Stimulated activated CD4-positive, alpha-beta T cell treated with anti-CD3 and anti-CD28 coated beads, Interleukin-1b, Interleukin-23, amount 100 ng/mL, for 4 hours (primary cell): ENCODE data around the gene PHKG2.

Source experiments
- DNase-seq, 2 donors: peaks; one replicate each; pipeline ENCODE4 v3.0.0-alpha.2; 2020; ENCODE audit warnings: low read depth in 2 of 2

Gene PHKG2

GRCh38 chr16:30728899-30729672 is 19.1 kb upstream of the PHKG2 start:
- DNase-seq = no peak

- no peak for DNase-seq
Measured at GRCh38 chr16:30731411-30731810, 16.8 kb upstream of the PHKG2 start.

DNA sequence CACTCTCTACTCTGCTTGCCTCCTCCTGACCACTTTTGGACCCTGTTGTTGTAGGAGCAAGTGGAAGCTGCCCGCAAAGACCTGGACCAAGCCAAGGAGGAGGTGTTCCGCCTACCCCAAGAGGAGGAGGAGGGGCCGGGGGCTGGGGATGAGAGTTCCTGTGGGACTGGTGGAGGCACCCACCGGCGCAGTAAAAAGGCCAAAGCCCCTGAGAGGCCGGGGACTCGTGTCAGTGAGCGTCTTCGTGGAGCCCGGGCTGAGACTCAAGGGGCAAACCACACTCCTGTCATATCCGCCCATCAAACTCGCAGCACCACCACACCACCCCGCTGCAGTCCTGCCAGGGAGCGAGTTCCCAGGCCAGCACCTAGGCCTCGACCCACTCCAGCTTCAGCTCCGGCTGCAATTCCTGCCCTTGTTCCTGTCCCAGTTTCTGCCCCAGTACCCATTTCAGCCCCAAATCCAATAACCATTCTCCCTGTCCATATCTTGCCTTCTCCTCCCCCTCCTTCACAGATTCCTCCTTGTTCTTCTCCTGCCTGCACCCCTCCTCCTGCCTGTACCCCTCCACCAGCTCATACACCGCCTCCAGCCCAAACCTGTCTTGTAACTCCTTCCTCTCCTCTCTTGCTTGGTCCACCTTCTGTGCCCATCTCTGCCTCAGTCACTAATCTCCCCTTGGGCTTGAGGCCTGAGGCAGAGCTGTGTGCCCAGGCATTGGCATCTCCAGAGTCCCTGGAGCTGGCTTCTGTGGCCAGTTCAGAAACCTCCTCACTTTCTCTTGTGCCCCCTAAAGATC is 11.0 kb upstream of the PHKG2 start:
- DNase-seq = no peak

DNA sequence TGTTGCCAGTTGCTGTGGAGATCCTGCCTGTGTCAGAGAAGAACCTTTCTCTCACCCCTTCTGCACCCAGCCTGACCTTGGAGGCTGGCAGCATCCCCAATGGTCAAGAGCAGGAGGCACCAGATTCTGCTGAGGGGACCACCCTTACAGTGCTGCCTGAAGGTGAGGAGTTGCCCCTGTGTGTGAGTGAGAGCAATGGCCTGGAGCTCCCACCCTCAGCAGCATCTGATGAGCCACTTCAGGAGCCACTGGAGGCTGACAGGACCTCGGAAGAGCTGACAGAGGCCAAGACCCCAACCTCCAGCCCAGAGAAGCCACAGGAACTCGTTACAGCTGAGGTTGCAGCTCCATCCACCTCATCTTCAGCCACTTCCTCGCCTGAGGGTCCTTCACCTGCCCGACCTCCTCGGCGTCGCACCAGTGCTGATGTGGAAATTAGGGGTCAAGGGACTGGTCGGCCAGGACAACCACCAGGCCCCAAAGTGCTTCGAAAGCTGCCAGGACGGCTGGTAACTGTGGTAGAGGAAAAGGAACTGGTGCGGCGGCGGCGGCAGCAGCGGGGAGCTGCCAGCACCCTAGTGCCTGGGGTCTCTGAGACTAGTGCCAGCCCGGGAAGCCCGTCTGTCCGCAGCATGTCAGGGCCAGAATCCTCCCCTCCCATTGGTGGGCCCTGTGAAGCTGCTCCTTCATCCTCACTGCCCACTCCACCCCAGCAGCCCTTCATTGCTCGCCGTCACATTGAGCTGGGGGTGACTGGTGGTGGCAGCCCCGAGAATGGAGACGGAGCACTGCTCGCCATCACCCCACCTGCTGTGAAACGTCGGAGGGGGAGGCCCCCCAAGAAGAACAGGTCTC is 10.2 kb upstream of the PHKG2 start:
- DNase-seq = no peak

DNA sequence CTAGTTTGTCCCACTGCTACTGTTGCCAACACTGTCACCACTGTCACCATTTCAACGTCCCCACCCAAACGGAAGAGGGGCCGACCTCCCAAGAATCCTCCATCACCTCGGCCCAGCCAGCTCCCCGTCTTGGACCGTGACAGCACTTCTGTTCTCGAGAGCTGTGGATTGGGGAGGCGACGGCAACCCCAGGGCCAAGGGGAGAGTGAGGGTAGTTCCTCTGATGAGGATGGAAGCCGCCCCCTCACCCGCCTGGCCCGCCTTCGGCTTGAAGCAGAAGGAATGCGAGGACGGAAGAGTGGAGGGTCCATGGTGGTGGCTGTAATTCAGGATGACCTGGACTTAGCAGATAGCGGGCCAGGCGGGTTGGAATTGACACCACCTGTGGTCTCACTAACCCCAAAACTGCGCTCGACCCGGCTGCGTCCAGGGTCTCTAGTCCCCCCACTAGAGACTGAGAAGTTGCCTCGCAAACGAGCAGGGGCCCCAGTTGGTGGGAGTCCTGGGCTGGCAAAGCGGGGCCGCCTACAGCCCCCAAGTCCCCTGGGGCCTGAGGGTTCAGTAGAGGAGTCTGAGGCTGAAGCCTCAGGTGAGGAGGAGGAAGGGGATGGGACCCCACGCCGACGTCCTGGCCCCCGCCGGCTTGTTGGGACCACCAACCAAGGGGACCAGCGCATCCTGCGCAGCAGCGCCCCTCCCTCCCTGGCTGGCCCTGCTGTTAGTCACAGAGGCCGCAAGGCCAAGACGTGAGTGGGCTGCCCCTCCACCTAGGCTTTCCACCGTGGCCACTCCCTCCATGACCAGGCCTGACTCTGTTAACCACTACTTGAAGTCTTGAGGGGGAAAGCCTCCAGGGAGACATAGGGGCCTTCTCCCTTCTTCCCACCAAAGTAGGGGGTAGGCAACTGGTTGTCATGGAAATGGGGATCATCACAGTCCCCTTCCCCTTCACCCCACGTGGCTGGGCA is 9.0 kb upstream of the PHKG2 start:
- no peak for DNase-seq

- no peak for DNase-seq
Measured at GRCh38 chr16:30740364-30741251, 7.6 kb upstream of the PHKG2 start.

- DNase-seq = no peak
Measured at GRCh38 chr16:30741461-30741914, 6.7 kb upstream of the PHKG2 start.

DNA sequence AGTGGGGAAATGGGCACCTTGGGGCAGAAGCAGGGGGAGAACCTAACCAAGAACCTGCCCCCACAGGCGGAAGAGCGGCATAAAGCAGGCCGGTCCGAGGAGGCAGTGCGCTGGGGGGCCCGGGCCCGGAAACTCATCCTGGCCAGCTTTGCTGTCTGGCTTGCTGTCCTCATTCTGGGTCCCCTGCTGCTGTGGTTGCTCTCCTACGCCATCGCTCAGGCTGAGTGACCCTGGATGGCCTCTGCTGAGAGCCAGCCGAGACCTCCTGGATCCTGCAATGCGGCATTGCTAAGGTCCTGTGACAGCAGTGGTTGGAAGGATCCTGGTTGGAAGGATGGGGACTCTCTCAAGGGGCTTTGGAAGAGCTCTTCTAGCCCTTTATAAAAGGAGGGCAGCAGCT is 4.5 kb upstream of the PHKG2 start:
- no peak for DNase-seq

- DNase-seq = no peak
Measured at GRCh38 chr16:30744183-30744582, 4.0 kb upstream of the PHKG2 start.

GRCh38 chr16:30745082-30745481 is 3.1 kb upstream of the PHKG2 start:
- DNase-seq = no peak

- DNase-seq = no peak
Measured at GRCh38 chr16:30746638-30747175, 1.5 kb upstream of the PHKG2 start.

DNA sequence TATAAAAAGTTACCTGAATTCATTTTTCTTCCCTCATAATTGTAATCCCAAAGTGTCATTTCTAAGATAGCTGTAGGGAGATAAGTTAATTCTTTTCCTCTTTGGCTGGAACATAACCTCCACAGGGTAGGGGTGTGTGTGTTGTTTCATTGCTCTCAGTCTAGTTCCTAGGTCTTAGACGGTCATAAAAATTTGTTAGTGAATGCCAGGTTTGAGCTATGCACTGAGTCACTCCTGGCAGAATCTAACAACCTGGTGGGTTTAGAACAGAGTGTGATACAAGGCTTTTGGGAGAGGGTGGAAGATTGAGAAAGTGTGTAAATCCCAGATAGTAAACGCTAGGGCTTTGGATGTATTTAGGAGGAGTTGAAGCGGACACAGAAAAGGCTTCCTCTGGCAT is 894 bp upstream of the PHKG2 start:
- DNase-seq = no peak

- DNase-seq = no peak
Measured at GRCh38 chr16:30748634-30749445, 615 bp downstream of the PHKG2 start.

DNA sequence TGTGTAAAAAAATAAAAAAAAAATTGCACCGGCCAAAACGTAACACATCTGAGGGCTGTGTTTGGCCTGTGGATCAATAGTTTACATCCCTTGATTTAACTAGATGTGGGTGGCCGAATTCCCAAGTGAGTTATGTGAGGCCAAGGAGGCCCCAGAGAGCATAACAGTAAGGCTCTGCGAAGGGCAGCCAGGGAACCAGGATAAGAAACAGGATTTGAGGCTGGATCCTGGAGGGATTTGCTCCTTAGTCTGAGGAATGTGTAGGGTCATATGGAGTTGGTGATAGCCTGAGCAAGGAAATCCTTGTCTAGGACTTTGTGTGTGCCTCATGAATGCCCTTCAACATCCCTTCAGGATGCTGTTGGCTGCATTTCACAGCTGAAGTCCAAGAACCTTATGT is 2.0 kb downstream of the PHKG2 start:
- no peak for DNase-seq

GRCh38 chr16:30750876-30751465 is 2.7 kb downstream of the PHKG2 start:
- DNase-seq = no peak

DNA sequence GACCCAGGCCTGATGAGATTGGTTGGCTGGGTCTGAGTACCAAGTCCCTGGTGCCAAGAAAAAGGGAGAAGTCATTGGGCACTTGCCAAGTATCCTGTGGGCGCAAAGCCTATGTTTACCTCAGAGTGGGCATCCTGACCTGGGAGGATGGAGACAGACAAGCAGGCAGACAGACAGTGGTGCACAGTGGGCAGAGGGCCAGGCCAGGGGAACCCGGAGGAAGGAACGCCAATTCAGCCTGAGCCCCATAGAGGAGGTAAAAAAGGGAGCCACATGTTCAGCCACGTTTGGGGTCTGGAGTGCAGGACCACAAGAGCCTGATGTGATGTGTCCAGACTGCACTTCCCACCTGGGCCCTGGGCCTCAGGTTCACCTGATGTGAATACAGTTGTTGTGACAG is 5.4 kb downstream of the PHKG2 start:
- no peak for DNase-seq

DNA sequence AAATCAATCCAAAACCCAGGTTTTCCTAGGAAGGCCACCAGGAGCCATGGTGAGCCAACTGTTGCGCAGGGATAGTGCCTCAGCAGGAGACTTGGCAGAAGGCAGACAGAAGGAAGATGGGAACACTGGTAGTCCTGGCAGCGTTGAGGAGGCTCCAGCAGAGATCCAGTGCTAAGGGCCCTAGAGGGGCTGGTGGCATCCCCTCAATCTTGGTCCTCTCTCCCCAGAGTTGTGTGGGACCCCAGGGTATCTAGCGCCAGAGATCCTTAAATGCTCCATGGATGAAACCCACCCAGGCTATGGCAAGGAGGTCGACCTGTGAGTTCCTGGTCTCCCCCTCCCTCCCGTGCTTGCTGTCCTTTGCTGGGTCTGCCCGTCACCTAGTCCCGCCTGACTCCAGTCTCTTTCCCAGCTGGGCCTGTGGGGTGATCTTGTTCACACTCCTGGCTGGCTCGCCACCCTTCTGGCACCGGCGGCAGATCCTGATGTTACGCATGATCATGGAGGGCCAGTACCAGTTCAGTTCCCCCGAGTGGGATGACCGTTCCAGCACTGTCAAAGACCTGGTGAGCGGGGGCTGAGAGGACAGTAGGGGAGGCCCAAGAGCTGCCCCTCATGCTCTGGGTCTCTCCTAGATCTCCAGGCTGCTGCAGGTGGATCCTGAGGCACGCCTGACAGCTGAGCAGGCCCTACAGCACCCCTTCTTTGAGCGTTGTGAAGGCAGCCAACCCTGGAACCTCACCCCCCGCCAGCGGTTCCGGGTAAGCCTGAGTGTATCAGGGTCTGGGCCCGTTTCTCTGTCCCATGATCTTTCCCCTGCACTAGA is 7.9 kb downstream of the PHKG2 start:
- no peak for DNase-seq

DNA sequence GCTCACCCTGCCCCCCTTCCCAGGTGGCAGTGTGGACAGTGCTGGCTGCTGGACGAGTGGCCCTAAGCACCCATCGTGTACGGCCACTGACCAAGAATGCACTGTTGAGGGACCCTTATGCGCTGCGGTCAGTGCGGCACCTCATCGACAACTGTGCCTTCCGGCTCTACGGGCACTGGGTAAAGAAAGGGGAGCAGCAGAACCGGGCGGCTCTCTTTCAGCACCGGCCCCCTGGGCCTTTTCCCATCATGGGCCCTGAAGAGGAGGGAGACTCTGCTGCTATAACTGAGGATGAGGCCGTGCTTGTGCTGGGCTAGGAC is 8.5 kb downstream of the PHKG2 start:
- DNase-seq = no peak
